Activated naive CD4-positive, alpha-beta T cell treated with anti-CD3 and anti-CD28 coated beads, Interleukin-2, amount 10 ng/mL, durations not matched to agents 7 days and 5 days (primary cell): ENCODE measurements around the gene LCOR.
"Not testable (repeated sequence)": the region's sequence is repeated elsewhere in the genome, so short reads cannot be mapped to it uniquely, and the experiment has no call there.

Experiments used
- CTCF ChIA-PET: fragments of 350-600 bp; sonication (Branson Sonifier 250); formaldehyde crosslinking; loops from one replicate; lab custom pipeline; 2021; ENCODE audit warnings: antibody characterized with exemption; lab: Charles Lee
- DNase-seq: peaks from one replicate; pipeline ENCODE4 v3.0.0-alpha.2; 2020
- H3K27ac Mint-ChIP-seq: one replicate; pipeline ENCODE4 v1.8.0; 2021; ENCODE audit warnings: mild to moderate bottlenecking, moderate library complexity, mixed read lengths
- H3K27me3 Mint-ChIP-seq: one replicate; pipeline ENCODE4 v1.8.0; 2021; ENCODE audit warnings: mild to moderate bottlenecking, mixed read lengths
- H3K36me3 Mint-ChIP-seq: one replicate; pipeline ENCODE4 v1.8.0; 2021; ENCODE audit warnings: mixed read lengths
- H3K4me1 Mint-ChIP-seq: one replicate; pipeline ENCODE4 v1.8.0; 2021; ENCODE audit warnings: mixed read lengths
- H3K4me3 Mint-ChIP-seq: one replicate; pipeline ENCODE4 v1.8.0; 2021; ENCODE audit warnings: mild to moderate bottlenecking, moderate library complexity, mixed read lengths
- H3K9me3 Mint-ChIP-seq: one replicate; pipeline ENCODE4 v1.8.0; 2021; ENCODE audit warnings: mixed read lengths

LCOR gene

DNA sequence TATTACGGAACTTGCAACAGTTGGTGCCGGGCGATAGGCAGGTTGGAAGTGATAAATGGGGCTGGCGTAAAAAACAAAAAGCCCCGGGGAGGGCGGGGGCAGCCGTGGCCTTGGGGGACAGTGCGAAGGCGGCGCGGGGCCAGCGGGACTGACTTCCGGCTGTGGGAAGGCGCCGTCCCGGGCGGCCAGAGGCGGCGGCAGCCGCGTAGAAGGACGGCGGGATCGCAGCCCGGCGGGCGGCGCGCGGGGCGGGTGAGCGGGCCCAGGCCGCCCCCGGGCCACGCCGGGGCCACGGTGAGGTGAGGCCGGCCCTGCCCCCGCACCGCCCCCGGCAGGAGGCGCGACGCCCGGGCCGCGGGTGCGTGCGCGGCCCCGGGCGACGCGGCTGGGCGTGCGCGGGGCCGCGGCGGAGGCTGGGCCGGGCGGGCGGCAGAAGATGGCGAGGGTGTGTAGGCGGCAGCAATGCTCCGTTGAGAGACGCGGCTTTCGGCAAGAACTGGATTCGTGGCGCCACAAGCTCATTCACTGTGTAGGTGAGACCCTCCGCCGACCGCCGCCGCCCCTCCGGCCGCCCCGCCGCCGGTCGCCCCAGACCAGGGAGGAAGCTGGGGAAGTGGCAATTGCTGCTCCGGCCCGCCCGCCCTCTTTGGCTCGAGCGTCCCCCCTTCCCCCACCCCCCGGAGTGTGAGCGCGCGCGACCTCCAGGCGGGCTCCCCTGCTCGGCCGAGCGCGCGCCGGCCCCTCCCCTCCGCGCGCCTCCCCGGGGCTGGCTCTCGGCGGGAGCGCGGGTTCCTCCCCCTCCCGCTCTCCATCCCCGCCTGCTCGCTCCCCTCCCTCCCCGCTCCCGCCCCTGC is at the start of gene LCOR:
TSS of gene LCOR (plus strand) at position 432 of the 854 bp plus-strand sequence. CDS start 116,760 bp downstream, outside the sequence.
- DNase-seq, result peak; percentile 87
- H3K4me3 Mint-ChIP-seq, result peak within 1 kb of the TSS; percentile 84
- CTCF ChIA-PET, result no interaction called here
- H3K4me1 Mint-ChIP-seq, result peaks cover 49% of the 10 kb centered on the region
- H3K36me3 Mint-ChIP-seq, result peaks cover 3% of the 10 kb centered on the region
- no peaks in the 10 kb centered on the region for H3K9me3 Mint-ChIP-seq
- H3K27me3 Mint-ChIP-seq, result peaks cover 4% of the 10 kb centered on the region
- H3K27ac Mint-ChIP-seq, result peak within 1 kb of the TSS; percentile 93

DNA sequence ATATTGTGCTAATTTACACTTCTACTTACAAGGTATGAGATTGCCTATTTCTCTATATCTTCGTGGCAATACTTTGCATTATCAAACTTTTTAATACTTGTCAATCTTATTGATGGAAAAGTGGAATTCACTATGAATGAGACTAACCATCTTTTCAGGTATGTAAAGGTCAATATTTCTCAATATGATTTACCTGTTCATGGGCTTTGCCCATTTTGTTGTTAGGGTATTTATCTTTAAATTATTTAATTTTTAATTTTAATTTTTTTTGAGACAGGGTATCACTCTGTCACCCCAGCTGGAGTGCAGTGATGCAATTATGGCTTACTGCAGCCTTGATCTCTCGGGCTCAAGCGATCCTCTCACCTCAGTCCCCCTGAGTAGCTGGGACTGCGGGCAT is 47.8 kb upstream of the LCOR start:
- H3K27me3 Mint-ChIP-seq, result peaks cover 8% of the 10 kb centered on the region
- no peak overlapping the region for H3K27ac Mint-ChIP-seq
- H3K4me3 Mint-ChIP-seq, result no peak overlapping the region
- CTCF ChIA-PET, result interaction anchor here (1.0 kb wide), 1 partner anchor 18 kb away, joined by 3 read pairs; no protein-coding TSS in a partner anchor
- DNase-seq, result no peak
- H3K9me3 Mint-ChIP-seq, result no peaks in the 10 kb centered on the region
- H3K4me1 Mint-ChIP-seq, result no peaks in the 10 kb centered on the region
- no peaks in the 10 kb centered on the region for H3K36me3 Mint-ChIP-seq

DNA sequence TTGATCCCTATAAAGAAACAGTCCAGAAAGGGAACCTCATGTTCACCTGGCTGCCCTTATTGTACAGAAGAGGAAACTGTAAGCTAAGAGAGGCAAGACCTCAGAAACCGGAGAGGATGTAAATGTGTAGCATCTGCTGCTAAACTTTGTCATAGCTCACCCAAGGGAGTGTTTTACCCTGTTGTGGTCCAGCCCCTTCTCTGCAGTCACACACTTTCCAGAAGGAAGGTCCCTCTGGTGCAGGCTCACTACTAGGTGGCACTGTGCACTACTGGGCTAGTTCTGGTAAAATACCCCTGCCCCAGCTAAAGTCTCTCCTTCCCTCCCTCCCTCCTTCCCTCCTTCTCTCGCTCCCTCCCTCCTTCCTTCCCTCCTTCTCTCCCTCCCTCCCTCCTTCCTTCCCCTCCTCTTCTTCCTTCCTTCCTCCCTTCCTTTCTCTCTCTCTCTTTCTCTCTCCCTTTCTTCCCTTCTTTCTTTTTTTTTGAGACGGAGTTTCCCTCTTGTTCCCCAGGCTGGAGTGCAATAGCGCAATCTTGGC is 42.5 kb upstream of the LCOR start:
- CTCF ChIA-PET, result interaction anchor here (0.6 to 2.5 kb wide), 2 partner anchors 149 to 1244 kb away, joined by 3 to 8 read pairs; no protein-coding TSS in a partner anchor
- H3K36me3 Mint-ChIP-seq, result no peaks in the 10 kb centered on the region
- H3K4me1 Mint-ChIP-seq, result no peaks in the 10 kb centered on the region
- no peaks in the 10 kb centered on the region for H3K9me3 Mint-ChIP-seq
- H3K27me3 Mint-ChIP-seq, result peaks cover 32% of the 10 kb centered on the region
- no peak overlapping the region for H3K27ac Mint-ChIP-seq
- no peak overlapping the region for H3K4me3 Mint-ChIP-seq
- DNase-seq, result no peak

DNA sequence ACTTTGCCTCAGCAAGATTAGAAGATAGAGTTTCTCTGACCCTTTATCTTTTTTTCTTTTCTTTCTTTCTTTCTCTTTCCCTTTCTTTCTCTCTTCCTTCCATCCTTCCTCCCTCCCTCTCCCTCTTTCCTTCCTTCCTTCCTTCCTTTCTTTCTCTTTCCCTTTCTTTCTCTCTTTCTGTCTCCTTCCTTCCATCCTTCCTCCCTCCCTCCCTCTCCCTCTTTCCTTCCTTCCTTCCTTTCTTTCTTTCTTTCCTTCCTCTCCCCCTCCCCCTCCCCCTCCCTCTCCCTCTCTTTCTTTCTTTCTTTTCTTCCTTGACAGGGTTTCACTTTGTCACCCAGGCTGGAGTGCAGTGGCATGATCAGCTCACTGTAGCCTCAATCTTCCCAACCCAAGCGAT is 40.2 kb upstream of the LCOR start:
- no peaks in the 10 kb centered on the region for H3K4me1 Mint-ChIP-seq
- no peaks in the 10 kb centered on the region for H3K36me3 Mint-ChIP-seq
- CTCF ChIA-PET, result no interaction called here
- peaks cover 37% of the 10 kb centered on the region for H3K27me3 Mint-ChIP-seq
- H3K27ac Mint-ChIP-seq, result no peak overlapping the region
- H3K9me3 Mint-ChIP-seq, result no peaks in the 10 kb centered on the region
- H3K4me3 Mint-ChIP-seq, result no peak overlapping the region
- DNase-seq, result no peak

DNA sequence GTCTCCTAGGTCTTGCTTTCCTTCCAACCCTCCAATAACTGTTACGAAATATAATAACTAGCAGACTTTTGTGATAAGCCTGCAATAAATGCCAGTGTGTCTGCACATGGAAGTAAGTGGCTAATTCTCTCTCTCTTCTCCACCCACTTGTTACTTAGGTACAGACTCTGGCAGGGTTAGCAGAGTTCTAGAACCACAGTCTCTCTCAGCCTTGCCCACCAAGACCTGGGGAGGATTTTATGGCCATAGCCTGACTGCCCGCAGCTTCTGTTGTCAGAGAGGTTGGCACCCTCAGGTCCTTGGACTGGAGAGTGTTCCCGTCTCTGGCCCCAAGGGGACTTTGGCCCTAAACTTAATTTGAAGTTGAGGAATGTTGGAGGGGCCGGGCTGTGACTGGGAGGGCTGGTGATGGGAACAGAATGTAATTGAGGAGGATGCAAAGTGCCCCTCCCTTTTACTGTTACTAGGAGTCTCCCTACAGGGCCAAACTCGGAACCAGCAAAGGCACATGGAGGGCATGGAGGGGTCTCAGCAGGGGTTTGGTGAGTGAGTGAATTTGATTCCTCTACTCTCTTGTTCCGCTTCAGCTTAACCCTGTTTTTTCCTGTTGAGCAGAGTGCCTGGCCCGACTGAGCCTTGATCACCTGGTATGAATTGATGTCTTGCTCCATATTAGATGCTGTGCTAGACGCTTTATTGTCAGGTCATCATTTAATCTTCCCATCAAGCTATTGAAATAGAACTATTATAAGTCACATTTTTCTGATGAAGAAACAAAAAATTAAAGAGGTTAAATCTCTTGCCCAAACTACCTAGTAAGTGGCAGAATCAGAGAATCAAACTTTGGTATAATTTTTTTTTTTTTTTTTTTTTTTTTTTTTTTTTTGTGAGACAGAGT is 37.0 kb upstream of the LCOR start:
- Mint-ChIP-seq H3K36me3 (no peaks in the 10 kb centered on the region), H3K27me3 (peaks cover 24% of the 10 kb centered on the region), H3K27ac (no peak overlapping the region), H3K9me3 (no peaks in the 10 kb centered on the region), H3K4me1 (no peaks in the 10 kb centered on the region), H3K4me3 (no peak overlapping the region)
- no peak for DNase-seq
- CTCF ChIA-PET, result interaction anchor here (0.6 kb wide), 1 partner anchor 24 kb away, joined by 3 read pairs; no protein-coding TSS in a partner anchor

DNA sequence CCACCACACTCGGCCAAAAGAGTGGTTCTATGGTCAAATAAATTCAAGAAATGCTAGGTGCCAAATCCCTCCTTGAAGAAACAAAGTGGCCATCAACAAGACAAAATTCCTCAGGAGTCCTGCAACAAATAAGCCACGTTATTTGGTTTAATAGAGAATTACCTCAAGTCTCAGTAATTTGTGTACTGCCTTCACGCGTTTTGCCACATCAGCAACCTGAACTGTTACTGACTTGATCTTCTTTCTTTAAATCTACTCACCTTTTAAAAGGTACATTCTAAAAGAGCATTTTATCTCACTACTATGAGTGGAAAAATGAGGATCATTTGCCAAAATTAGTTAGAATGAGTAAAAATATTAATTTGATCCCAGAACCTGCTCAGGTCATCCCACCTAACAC is 34.6 kb upstream of the LCOR start:
- Mint-ChIP-seq H3K27me3 (peaks cover 15% of the 10 kb centered on the region), H3K4me3 (no peak overlapping the region), H3K4me1 (no peaks in the 10 kb centered on the region), H3K36me3 (no peaks in the 10 kb centered on the region), H3K27ac (no peak overlapping the region), H3K9me3 (no peaks in the 10 kb centered on the region)
- CTCF ChIA-PET, result no interaction called here
- no peak for DNase-seq

DNA sequence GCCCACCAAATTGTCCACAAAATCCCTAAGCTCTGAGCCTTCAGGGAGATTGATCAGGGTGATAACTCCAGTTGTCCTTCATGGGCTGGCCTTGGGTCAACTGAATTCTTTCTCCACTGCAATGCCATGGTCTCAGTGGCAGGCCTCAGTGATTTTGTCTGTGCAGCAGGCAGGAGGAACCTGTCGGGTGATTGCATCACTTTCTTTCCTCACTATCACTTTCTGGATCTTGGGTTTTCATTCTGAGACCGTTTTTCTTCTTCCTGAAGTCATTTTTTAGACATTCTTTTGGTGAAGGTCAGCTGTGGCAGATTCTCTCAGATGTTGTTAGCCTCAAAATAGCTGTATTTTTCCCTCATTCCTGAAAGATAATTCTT is 28.8 kb upstream of the LCOR start:
- Mint-ChIP-seq H3K27ac (no peak overlapping the region), H3K36me3 (no peaks in the 10 kb centered on the region), H3K4me3 (no peak overlapping the region), H3K27me3 (peaks cover 19% of the 10 kb centered on the region), H3K4me1 (no peaks in the 10 kb centered on the region), H3K9me3 (peaks cover 3% of the 10 kb centered on the region)
- no peak for DNase-seq
- CTCF ChIA-PET, result interaction anchor here (0.6 kb wide), 1 partner anchor 150 kb away, joined by 3 read pairs; no protein-coding TSS in a partner anchor

DNA sequence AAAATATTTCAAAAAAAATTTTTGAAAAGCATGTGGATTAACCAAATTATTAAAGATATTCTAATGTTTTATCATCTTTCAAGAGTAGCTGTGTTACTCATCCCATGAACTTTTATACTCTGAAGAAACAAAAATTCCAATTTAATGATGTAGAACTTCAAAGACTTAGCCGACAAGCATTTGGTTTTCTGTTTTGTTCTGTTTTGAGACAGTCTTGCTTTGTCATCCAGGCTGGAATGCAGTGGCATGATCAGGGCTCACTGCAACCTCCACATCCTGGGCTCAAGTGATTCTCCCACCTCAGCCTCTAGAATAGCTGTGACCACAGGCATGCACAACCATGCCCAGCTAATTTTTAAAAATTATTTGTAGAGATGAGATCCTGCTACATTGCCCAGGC is 17.8 kb upstream of the LCOR start:
- H3K9me3 Mint-ChIP-seq, result no peaks in the 10 kb centered on the region
- peaks cover 13% of the 10 kb centered on the region for H3K27me3 Mint-ChIP-seq
- CTCF ChIA-PET, result no interaction called here
- H3K36me3 Mint-ChIP-seq, result no peaks in the 10 kb centered on the region
- H3K4me3 Mint-ChIP-seq, result no peak overlapping the region
- H3K4me1 Mint-ChIP-seq, result no peaks in the 10 kb centered on the region
- no peak for DNase-seq
- no peak overlapping the region for H3K27ac Mint-ChIP-seq

DNA sequence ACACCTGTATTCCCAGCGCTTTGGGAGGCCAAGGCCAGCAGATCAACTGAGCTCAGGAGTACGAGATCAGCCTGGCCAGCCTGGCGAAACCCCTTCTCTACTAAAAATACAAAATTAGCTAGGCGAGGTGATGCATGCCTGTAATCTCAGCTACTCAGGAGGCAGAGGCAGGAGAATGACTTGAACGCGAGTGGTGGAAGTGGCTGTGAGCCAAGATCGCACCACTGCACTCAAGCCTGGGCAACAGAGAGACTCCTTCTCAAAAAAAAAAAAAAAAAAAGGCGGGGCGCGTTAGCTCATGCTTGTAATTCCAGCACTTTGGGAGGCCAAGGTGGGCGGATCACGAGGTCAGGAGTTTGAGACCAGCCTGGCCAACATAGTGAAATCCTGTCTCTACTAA is 13.1 kb upstream of the LCOR start:
- not testable (repeated sequence) for H3K36me3 Mint-ChIP-seq, H3K9me3 Mint-ChIP-seq, H3K4me1 Mint-ChIP-seq, H3K27me3 Mint-ChIP-seq, DNase-seq, H3K4me3 Mint-ChIP-seq, H3K27ac Mint-ChIP-seq
- CTCF ChIA-PET, result interaction anchor here (0.6 kb wide), 1 partner anchor 24 kb away, joined by 3 read pairs; no protein-coding TSS in a partner anchor

DNA sequence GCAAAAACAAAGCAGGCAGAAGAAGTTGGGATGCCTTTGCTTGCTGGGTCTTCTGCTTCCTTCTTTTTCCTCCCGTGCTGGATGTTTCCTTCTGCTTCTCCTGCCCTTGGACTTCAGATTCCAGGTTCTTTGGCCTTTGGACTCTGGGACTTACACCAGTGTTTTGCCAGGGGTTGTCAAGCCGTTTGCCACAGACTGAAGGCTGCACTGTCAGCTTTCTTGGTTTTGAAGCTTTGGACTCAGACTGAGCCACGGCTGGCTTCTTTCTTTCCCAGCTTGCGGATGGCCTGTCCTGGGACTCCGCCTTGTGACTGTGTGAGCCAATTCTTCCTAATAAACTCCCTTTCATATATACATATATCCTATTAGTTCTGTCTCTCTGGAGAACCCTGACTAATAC is 11.3 kb upstream of the LCOR start:
- Mint-ChIP-seq H3K4me1 (no peaks in the 10 kb centered on the region), H3K4me3 (no peak overlapping the region), H3K27me3 (no peaks in the 10 kb centered on the region), H3K9me3 (no peaks in the 10 kb centered on the region), H3K36me3 (no peaks in the 10 kb centered on the region), H3K27ac (no peak overlapping the region)
- no peak for DNase-seq
- CTCF ChIA-PET, result interaction anchor here (0.7 kb wide), 1 partner anchor 180 kb away, joined by 3 read pairs; no protein-coding TSS in a partner anchor

DNA sequence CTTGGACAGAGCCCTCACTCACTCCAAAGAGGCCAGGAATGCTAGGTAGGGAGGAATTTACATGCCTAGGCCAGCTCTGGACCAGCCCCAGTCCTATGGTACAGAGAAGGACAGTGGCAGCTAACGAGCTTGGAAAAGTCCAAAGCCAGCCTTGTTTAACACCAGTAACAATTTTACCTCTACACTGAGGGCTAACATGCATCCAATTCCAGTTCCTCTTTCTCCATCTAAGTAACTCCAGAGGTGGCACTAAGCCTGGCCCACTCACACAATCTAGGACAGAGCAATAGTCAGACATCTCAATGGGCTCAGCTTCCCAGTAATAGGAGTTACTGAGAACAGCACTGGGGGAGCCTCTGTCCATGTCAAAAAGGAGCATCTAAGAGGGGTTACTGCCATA is 5.7 kb upstream of the LCOR start:
- Mint-ChIP-seq H3K36me3 (no peaks in the 10 kb centered on the region), H3K9me3 (no peaks in the 10 kb centered on the region), H3K4me3 (no peak overlapping the region), H3K27me3 (peaks cover 10% of the 10 kb centered on the region), H3K4me1 (peaks cover 14% of the 10 kb centered on the region), H3K27ac (no peak overlapping the region)
- DNase-seq, result no peak
- CTCF ChIA-PET, result interaction anchor here (0.7 to 1.6 kb wide), 4 partner anchors 185 to 199 kb away, joined by 3 to 5 read pairs (median 4); no protein-coding TSS in a partner anchor

DNA sequence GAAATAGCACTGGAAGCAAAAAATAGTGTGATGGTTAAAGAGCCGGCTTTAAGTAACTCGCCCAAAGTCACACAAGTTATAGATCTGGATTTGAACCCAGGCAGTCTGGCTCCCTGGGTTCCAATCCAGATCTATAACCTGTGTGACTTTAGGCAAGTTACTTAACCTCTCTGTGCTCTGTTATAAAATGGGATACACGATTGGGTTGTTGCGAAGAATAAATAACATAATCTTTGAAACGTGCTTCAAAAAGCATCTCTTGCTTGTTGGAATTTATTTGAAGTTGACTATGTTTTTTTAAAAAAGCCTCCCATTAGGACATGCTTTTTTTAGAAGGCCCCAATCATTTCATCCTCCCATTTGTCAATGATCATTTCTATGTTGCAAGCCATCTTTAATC is 3.5 kb upstream of the LCOR start:
- H3K4me3 Mint-ChIP-seq, result no peak overlapping the region
- H3K27me3 Mint-ChIP-seq, result peaks cover 13% of the 10 kb centered on the region
- peaks cover 21% of the 10 kb centered on the region for H3K4me1 Mint-ChIP-seq
- no peaks in the 10 kb centered on the region for H3K36me3 Mint-ChIP-seq
- CTCF ChIA-PET, result interaction anchor here (0.7 to 1.8 kb wide), 4 partner anchors 10 to 362 kb away, joined by 3 to 19 read pairs (median 3); no protein-coding TSS in a partner anchor
- no peak for DNase-seq
- no peak overlapping the region for H3K27ac Mint-ChIP-seq
- H3K9me3 Mint-ChIP-seq, result no peaks in the 10 kb centered on the region

DNA sequence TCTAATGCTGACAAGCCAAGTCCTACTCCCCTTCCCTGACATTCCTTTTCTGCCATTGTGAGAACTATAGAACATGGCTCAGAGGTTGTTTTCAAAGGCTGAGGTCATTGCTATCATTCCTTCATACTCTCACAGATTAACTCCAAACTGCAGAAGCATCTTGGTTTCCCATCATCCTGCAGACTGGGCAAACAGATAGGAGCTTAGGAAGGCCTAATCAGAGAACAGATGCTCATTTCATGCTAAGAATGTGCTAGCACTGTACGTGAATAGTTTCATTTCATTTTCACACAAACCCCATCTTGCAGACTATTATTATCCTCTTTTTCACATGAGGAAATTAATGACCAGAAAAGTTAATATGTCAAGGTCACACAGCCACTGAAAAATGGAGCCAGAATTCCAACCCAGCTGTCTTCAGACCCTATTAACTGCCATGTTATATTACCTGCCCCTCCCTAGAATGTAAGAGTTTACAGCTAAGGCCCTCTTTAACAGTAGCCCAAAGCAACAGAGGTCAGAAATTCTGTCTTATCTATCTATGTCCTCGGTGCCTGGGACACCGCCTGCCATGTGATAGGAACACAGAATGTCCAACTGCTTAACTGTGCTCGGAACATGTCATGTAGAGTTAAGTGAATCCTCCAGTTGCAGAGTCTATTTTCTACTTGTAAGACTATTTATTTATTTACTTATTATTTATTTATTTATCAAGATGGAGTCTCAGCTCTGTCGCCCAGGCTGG is 2.9 kb upstream of the LCOR start:
- CTCF ChIA-PET, result interaction anchor here (0.7 to 1.8 kb wide), 7 partner anchors 9 to 454 kb away, joined by 3 to 19 read pairs (median 3); no protein-coding TSS in a partner anchor
- Mint-ChIP-seq H3K4me1 (peaks cover 27% of the 10 kb centered on the region), H3K9me3 (no peaks in the 10 kb centered on the region), H3K27me3 (peaks cover 13% of the 10 kb centered on the region), H3K36me3 (no peaks in the 10 kb centered on the region), H3K27ac (no peak overlapping the region), H3K4me3 (no peak overlapping the region)
- no peak for DNase-seq
